GM19035 (cell line): ENCODE measurements around the gene SNAPC4.
"Not testable (repeated sequence)": the region's sequence is repeated elsewhere in the genome, so short reads cannot be mapped to it uniquely, and the experiment has no call there.

Experiments used
- ATAC-seq: cut with Tn5 transposase; IDR thresholded peaks from one replicate; pipeline ENCODE4 v1.9.1; 2021; ENCODE audit not compliant: unreplicated experiment

The SNAPC4 gene

GRCh38 chr9:136433849-136434579, 34.0 kb upstream of the SNAPC4 start:
- ATAC-seq = no peak

- no peak for ATAC-seq
Observed at GRCh38 chr9:136433043-136433715, 33.2 kb upstream of the SNAPC4 start.

- no peak for ATAC-seq
Observed at GRCh38 chr9:136432591-136432990, 32.6 kb upstream of the SNAPC4 start.

- ATAC-seq = no peak
Observed at GRCh38 chr9:136431782-136432350, 31.9 kb upstream of the SNAPC4 start.

- no peak for ATAC-seq
Observed at GRCh38 chr9:136430588-136431234, 30.7 kb upstream of the SNAPC4 start.

GRCh38 chr9:136429683-136430491, 29.9 kb upstream of the SNAPC4 start:
- ATAC-seq = no peak

GRCh38 chr9:136429075-136429628, 29.2 kb upstream of the SNAPC4 start:
- ATAC-seq = no peak

- ATAC-seq = no peak
Observed at GRCh38 chr9:136426787-136427186, 26.8 kb upstream of the SNAPC4 start.

- ATAC-seq = not testable (repeated sequence)
Observed at GRCh38 chr9:136425367-136425766, 25.4 kb upstream of the SNAPC4 start.

- ATAC-seq = no peak
Observed at GRCh38 chr9:136424750-136425362, 24.9 kb upstream of the SNAPC4 start.

GRCh38 chr9:136423432-136424146, 23.6 kb upstream of the SNAPC4 start:
- ATAC-seq = no peak

- no peak for ATAC-seq
Observed at GRCh38 chr9:136422876-136423275, 22.9 kb upstream of the SNAPC4 start.

- ATAC-seq = no peak
Observed at GRCh38 chr9:136421791-136422190, 21.8 kb upstream of the SNAPC4 start.

- no peak for ATAC-seq
Observed at GRCh38 chr9:136419092-136419420, 19.1 kb upstream of the SNAPC4 start.

GRCh38 chr9:136418182-136419091, 18.5 kb upstream of the SNAPC4 start:
- ATAC-seq = no peak

GRCh38 chr9:136416914-136417313, 16.9 kb upstream of the SNAPC4 start:
- no peak for ATAC-seq

GRCh38 chr9:136416427-136416826, 16.5 kb upstream of the SNAPC4 start:
- ATAC-seq = no peak

GRCh38 chr9:136412962-136413361, 13.0 kb upstream of the SNAPC4 start:
- no peak for ATAC-seq

- ATAC-seq = no peak
Observed at GRCh38 chr9:136411378-136411777, 11.4 kb upstream of the SNAPC4 start.
